NB4 (cell line): ENCODE measurements around the gene NFIX.

ENCODE experiments used
- CTCF ChIP-seq: IDR thresholded peaks from one replicate; pipeline ENCODE4 v1.5.1; 2012; ENCODE audit warnings: low read depth, low read length
- MAX ChIP-seq: IDR thresholded peaks from 2 replicates; pipeline ENCODE4 v1.6.1; 2011; ENCODE audit warnings: low read depth, low read length
- POLR2A ChIP-seq: IDR thresholded peaks from 2 replicates; pipeline ENCODE4 v1.6.1; 2011; ENCODE audit warnings: mild to moderate bottlenecking; ENCODE audit not compliant: insufficient read length; ENCODE audit errors: extremely low read depth

- no peak for TF ChIP-seq CTCF
- no peak for TF ChIP-seq POLR2A
- no peak for TF ChIP-seq MAX
Measured at GRCh38 chr19:13058951-13059660, 63.8 kb downstream of the NFIX start.
